Upper lobe of right lung (tissue), 1 donor: ENCODE results near the gene AMN. TPM values are rescaled to one million over a fixed set of nuclear protein-coding genes. Genes with fewer than 3 reads are reported as not detected.

Experiments
- ATAC-seq: fragments of 200-7000 bp; cut with Tn5 transposase; one replicate; pipeline ENCODE4 v1.9.1; 2020; ENCODE audit warnings: mild to moderate bottlenecking, moderate library complexity
- DNase-seq: peaks from one replicate; pipeline ENCODE4 v3.0.0-alpha.2; 2020
- H3K27ac ChIP-seq: fragments of 200-600 bp; one replicate; pipeline ENCODE4 v1.8.0; 2022
- H3K27me3 ChIP-seq: fragments of 200-600 bp; one replicate; pipeline ENCODE4 v1.8.0; 2022; ENCODE audit warnings: mild to moderate bottlenecking
- H3K36me3 ChIP-seq: fragments of 200-600 bp; one replicate; pipeline ENCODE4 v1.8.0; 2022
- H3K4me1 ChIP-seq: fragments of 200-600 bp; one replicate; pipeline ENCODE4 v1.8.0; 2022
- H3K4me3 ChIP-seq: fragments of 200-600 bp; one replicate; pipeline ENCODE4 v1.8.0; 2022; ENCODE audit warnings: mild to moderate bottlenecking
- H3K9me3 ChIP-seq: fragments of 200-600 bp; one replicate; pipeline ENCODE4 v1.8.0; 2022
- CTCF ChIP-seq: fragments of 200-600 bp; IDR thresholded peaks from one replicate; pipeline ENCODE4 v1.8.0; 2022; ENCODE audit warnings: antibody characterized with exemption
- intact Hi-C: fragments of 100-400 bp; cut with DNase I; formaldehyde crosslinking; loops from one replicate; pipeline ENCODE4 v1.11.0; 2022
- total RNA-seq: library from RNA; stranded (reverse); fragmentation: NEBNext Ultra II Directional; extraction: Animal tissue kit (Norgen Biotek cat#: 25700); gene quantifications from one replicate; pipeline ENCODE4 v1.2.1, GENCODE V29; 2021
- donor health status: DM: no; HTN: yes; CAD: no; lungs with severe emphysema.

Gene AMN
- total RNA-seq, 1 donor from 2014 or later, result 19.8 TPM

DNA sequence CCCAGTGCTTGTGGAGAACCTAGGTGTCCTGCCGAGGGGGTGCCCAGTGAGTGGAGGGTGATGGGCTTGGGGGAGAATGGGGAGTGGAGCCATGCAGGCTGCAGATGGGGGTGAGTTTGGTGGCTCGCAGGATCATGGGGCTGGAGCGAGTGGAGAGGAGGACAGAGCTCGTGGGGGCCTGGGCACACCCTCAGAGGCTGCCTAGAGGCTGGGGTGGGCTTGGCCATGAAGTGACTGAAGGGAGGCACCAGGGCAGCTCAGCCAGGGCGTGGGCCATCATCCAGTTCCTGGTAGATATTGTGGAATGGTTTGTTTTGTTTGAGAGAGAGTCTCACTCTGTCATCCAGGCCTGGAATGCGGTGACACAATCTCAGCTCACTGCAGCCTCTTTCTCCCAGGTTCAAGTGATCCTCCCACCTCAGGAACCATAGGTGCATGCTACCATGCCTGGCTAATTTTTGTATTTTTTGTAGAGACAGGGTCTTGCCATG lies 43.4 kb upstream of the AMN start:
- Histone ChIP-seq H3K27me3 (no peaks in the 10 kb centered on the region), H3K36me3 (peaks cover 7% of the 10 kb centered on the region), H3K27ac (no peak overlapping the region), H3K4me1 (no peaks in the 10 kb centered on the region), H3K9me3 (no peaks in the 10 kb centered on the region), H3K4me3 (no peak overlapping the region)
- DNase-seq, result no peak
- intact Hi-C loops, result no loop called here
- peak; percentile 78 for ATAC-seq
- TF ChIP-seq CTCF, result no peak

DNA sequence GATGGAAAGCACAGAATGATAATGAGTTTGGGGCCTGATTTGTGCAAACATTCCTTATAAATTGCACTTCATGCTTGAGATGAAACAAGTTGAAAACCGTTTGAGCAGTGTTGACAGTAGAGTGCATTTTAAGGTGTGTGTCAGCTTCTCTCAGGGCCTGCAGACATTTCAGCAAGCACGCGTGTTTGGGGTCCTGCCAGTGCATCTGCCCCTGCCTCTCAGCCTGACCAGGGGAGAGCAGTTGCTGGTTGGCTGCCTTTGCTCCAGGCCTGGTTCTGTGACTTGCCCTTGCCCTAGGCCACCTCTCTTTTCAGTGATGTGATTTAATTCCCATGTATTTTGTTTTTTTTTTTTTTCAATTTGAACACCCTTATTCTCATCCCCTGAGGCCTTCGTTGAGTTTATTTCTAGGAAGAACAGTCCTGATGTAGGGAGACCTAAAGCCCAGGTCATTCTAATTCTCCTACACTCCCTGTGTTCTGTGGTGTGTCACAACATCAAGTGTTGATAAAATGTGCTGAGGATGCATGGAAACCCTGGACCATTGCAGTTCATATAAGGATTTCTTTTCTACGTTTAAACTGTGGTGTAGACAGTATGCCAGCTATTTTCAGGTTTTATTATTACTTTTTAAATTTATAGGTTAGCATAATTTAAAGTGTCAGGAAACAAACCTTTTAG lies 40.1 kb upstream of the AMN start:
- intact Hi-C loops, result no loop called here
- H3K4me1 ChIP-seq, result no peaks in the 10 kb centered on the region
- no peak overlapping the region for H3K27ac ChIP-seq
- no peaks in the 10 kb centered on the region for H3K27me3 ChIP-seq
- no peaks in the 10 kb centered on the region for H3K9me3 ChIP-seq
- H3K4me3 ChIP-seq, result no peak overlapping the region
- peaks cover 4% of the 10 kb centered on the region for H3K36me3 ChIP-seq
- no peak for ATAC-seq
- no peak for DNase-seq
- no peak for TF ChIP-seq CTCF

DNA sequence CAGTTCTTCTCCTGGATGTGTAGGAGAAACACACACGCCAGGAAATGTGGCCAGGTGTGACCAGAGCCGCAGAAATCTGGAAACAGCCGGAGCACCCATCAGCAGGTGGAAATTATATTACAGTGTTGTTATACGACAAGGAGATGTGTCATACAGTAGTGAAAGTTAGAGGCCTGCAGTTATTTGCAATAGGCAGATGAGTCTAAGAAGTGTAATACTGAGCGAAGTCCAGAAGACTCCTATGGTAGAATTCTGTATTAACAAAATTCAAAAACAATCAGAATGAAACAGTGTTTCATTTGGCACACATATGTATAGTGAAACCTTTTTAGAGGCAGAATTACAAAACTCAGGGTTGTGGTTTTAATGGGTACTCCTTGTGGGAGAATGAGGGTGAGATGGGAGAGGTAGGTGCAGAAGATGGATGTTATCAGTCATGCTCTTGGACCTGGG lies 39.3 kb upstream of the AMN start:
- Histone ChIP-seq H3K27me3 (no peaks in the 10 kb centered on the region), H3K27ac (no peak overlapping the region), H3K4me3 (no peak overlapping the region), H3K4me1 (no peaks in the 10 kb centered on the region), H3K9me3 (no peaks in the 10 kb centered on the region), H3K36me3 (peaks cover 4% of the 10 kb centered on the region)
- DNase-seq, result no peak
- intact Hi-C loops, result no loop called here
- TF ChIP-seq CTCF, result no peak
- no peak for ATAC-seq

DNA sequence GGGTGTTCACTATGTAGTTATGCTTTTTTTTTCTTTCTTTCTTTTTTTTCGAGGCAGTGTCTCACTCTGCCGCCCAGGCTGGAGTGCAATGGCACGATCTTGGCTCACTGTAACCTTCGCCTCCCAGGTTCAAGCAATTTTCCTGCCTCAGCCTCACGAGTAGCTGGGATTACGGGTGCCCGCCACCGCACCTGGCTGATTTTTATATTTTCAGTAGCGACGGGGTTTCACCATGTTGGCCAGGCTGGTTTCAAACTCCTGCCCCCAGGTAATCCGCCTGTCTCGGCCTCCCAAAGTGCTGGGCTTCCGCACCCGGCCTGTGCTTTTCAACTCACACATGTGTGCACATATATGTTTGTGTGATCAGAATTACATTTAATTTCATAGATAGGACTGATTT lies 38.9 kb upstream of the AMN start:
- Histone ChIP-seq H3K4me1 (no peaks in the 10 kb centered on the region), H3K27me3 (no peaks in the 10 kb centered on the region), H3K36me3 (peaks cover 4% of the 10 kb centered on the region), H3K27ac (no peak overlapping the region), H3K9me3 (no peaks in the 10 kb centered on the region), H3K4me3 (no peak overlapping the region)
- DNase-seq, result no peak
- intact Hi-C loops, result no loop called here
- TF ChIP-seq CTCF, result no peak
- no peak for ATAC-seq

- H3K4me1 ChIP-seq, result no peaks in the 10 kb centered on the region
- peaks cover 16% of the 10 kb centered on the region for H3K36me3 ChIP-seq
- intact Hi-C loops, result no loop called here
- no peak overlapping the region for H3K27ac ChIP-seq
- DNase-seq (no peak), ATAC-seq (peak; percentile 19)
- H3K27me3 ChIP-seq, result no peaks in the 10 kb centered on the region
- H3K4me3 ChIP-seq, result no peak overlapping the region
- no peak for TF ChIP-seq CTCF
- H3K9me3 ChIP-seq, result no peaks in the 10 kb centered on the region
Measured at GRCh38 chr14:102885737-102886447, 36.6 kb upstream of the AMN start.
